Cardiac fibroblast (primary cell): ENCODE data around the gene NCOA7.

Experiments
- DNase-seq, 2 donors: peaks; one replicate each; pipeline versions ENCODE4 v3.0.0 to v3.0.0-alpha.2; 2010; ENCODE audit warnings: low read depth in 2 of 2
- H3K4me3 ChIP-seq, 2 donors: replicated peaks in 1 of 2; 1 replicate in 1 of 2; 2 replicates in 1 of 2; pipeline ENCODE4 v1.5.1; 2011; ENCODE audit warnings: low read depth in 2 of 2, low read length in 2 of 2, mild to moderate bottlenecking in 2 of 2, moderate library complexity in 1 of 2
- CTCF ChIP-seq: IDR thresholded peaks from one replicate; pipeline ENCODE4 v1.5.1; 2011; ENCODE audit warnings: low read depth, mild to moderate bottlenecking, low read length, inconsistent platforms

Gene NCOA7

GRCh38 chr6:125913864-125914351 is 123.1 kb downstream of the NCOA7 start:
- TF ChIP-seq CTCF, result no peak
- peak; percentile 87 to 94 for DNase-seq
- H3K4me3 ChIP-seq, result no peak overlapping the region

- no peak for TF ChIP-seq CTCF
- no peak overlapping the region for H3K4me3 ChIP-seq
- no peak for DNase-seq
Observed at GRCh38 chr6:125918230-125918629, 127.5 kb downstream of the NCOA7 start.

- DNase-seq, result peak; percentile 93 to 95
- H3K4me3 ChIP-seq, result peak overlapping the region; percentile 13 to 43
- TF ChIP-seq CTCF, result no peak
Observed at GRCh38 chr6:125918681-125919566, 128.2 kb downstream of the NCOA7 start.

- DNase-seq, result no peak
- TF ChIP-seq CTCF, result no peak
- peak overlapping the region; percentile 13 to 43 for H3K4me3 ChIP-seq
Observed at GRCh38 chr6:125919618-125920017, 128.9 kb downstream of the NCOA7 start.

GRCh38 chr6:125922322-125922860 is 131.6 kb downstream of the NCOA7 start:
- no peak for DNase-seq
- H3K4me3 ChIP-seq, result no peak overlapping the region
- no peak for TF ChIP-seq CTCF

- no peak overlapping the region for H3K4me3 ChIP-seq
- peak; percentile 60 to 86 for DNase-seq
- no peak for TF ChIP-seq CTCF
Observed at GRCh38 chr6:125923366-125923877, 132.7 kb downstream of the NCOA7 start.
